ENCODE measurements around the gene NSUN7. TPM values are rescaled to one million over a fixed set of nuclear protein-coding genes. Genes with fewer than 3 reads are reported as not detected.
"Not testable (repeated sequence)": the region's sequence is repeated elsewhere in the genome, so short reads cannot be mapped to it uniquely, and the experiment has no call there.

The NSUN7 gene
- total RNA-seq, 1 donor, result 0.73 TPM

GRCh38 chr4:40763228-40763716, 13.5 kb downstream of the NSUN7 start:
- Histone ChIP-seq H3K4me1 (ENCODE audit: insufficient read depth, low read length) (no peaks in the 10 kb centered on the region), H3K4me3 (ENCODE audit: low read length) (no peak overlapping the region), H3K27me3 (ENCODE audit: insufficient read depth, low read length) (no peaks in the 10 kb centered on the region), H3K9me3 (ENCODE audit: low read depth, low read length) (no peaks in the 10 kb centered on the region)

GRCh38 chr4:40769266-40769665, 19.5 kb downstream of the NSUN7 start:
- H3K9me3 ChIP-seq (ENCODE audit: low read depth, low read length), result no peaks in the 10 kb centered on the region
- no peaks in the 10 kb centered on the region for H3K27me3 ChIP-seq (ENCODE audit: insufficient read depth, low read length)
- H3K4me3 ChIP-seq (ENCODE audit: low read length), result no peak overlapping the region
- H3K4me1 ChIP-seq (ENCODE audit: insufficient read depth, low read length), result no peaks in the 10 kb centered on the region

- H3K4me3 ChIP-seq (ENCODE audit: low read length), result no peak overlapping the region
- no peaks in the 10 kb centered on the region for H3K4me1 ChIP-seq (ENCODE audit: insufficient read depth, low read length)
- H3K27me3 ChIP-seq (ENCODE audit: insufficient read depth, low read length), result no peaks in the 10 kb centered on the region
- no peaks in the 10 kb centered on the region for H3K9me3 ChIP-seq (ENCODE audit: low read depth, low read length)
Observed at GRCh38 chr4:40778090-40778489, 28.3 kb downstream of the NSUN7 start.

- Histone ChIP-seq H3K9me3 (ENCODE audit: low read depth, low read length) (no peaks in the 10 kb centered on the region), H3K4me1 (ENCODE audit: insufficient read depth, low read length) (no peaks in the 10 kb centered on the region), H3K27me3 (ENCODE audit: insufficient read depth, low read length) (no peaks in the 10 kb centered on the region), H3K4me3 (ENCODE audit: low read length) (no peak overlapping the region)
Observed at GRCh38 chr4:40782876-40783275, 33.1 kb downstream of the NSUN7 start.

- Histone ChIP-seq H3K4me1 (ENCODE audit: insufficient read depth, low read length) (peaks cover 11% of the 10 kb centered on the region), H3K27me3 (ENCODE audit: insufficient read depth, low read length) (no peaks in the 10 kb centered on the region), H3K9me3 (ENCODE audit: low read depth, low read length) (no peaks in the 10 kb centered on the region), H3K4me3 (ENCODE audit: low read length) (no peak overlapping the region)
Observed at GRCh38 chr4:40785727-40786126, 36.0 kb downstream of the NSUN7 start.

- Histone ChIP-seq H3K9me3 (ENCODE audit: low read depth, low read length) (no peaks in the 10 kb centered on the region), H3K27me3 (ENCODE audit: insufficient read depth, low read length) (no peaks in the 10 kb centered on the region), H3K4me3 (ENCODE audit: low read length) (no peak overlapping the region), H3K4me1 (ENCODE audit: insufficient read depth, low read length) (peaks cover 11% of the 10 kb centered on the region)
Observed at GRCh38 chr4:40788331-40788730, 38.6 kb downstream of the NSUN7 start.

- H3K4me3 ChIP-seq (ENCODE audit: low read length), result no peak overlapping the region
- H3K27me3 ChIP-seq (ENCODE audit: insufficient read depth, low read length), result no peaks in the 10 kb centered on the region
- no peaks in the 10 kb centered on the region for H3K9me3 ChIP-seq (ENCODE audit: low read depth, low read length)
- peaks cover 11% of the 10 kb centered on the region for H3K4me1 ChIP-seq (ENCODE audit: insufficient read depth, low read length)
Observed at GRCh38 chr4:40789031-40789430, 39.3 kb downstream of the NSUN7 start.

GRCh38 chr4:40789771-40790170, 40.0 kb downstream of the NSUN7 start:
- Histone ChIP-seq H3K4me3 (ENCODE audit: low read length) (no peak overlapping the region), H3K9me3 (ENCODE audit: low read depth, low read length) (no peaks in the 10 kb centered on the region), H3K4me1 (ENCODE audit: insufficient read depth, low read length) (peaks cover 11% of the 10 kb centered on the region), H3K27me3 (ENCODE audit: insufficient read depth, low read length) (no peaks in the 10 kb centered on the region)

- H3K4me3 ChIP-seq (ENCODE audit: low read length), result no peak overlapping the region
- H3K9me3 ChIP-seq (ENCODE audit: low read depth, low read length), result no peaks in the 10 kb centered on the region
- no peaks in the 10 kb centered on the region for H3K27me3 ChIP-seq (ENCODE audit: insufficient read depth, low read length)
- peaks cover 12% of the 10 kb centered on the region for H3K4me1 ChIP-seq (ENCODE audit: insufficient read depth, low read length)
Observed at GRCh38 chr4:40800064-40800463, 50.3 kb downstream of the NSUN7 start.

GRCh38 chr4:40804598-40804997, 54.8 kb downstream of the NSUN7 start:
- Histone ChIP-seq H3K9me3 (ENCODE audit: low read depth, low read length) (no peaks in the 10 kb centered on the region), H3K4me1 (ENCODE audit: insufficient read depth, low read length) (peaks cover 28% of the 10 kb centered on the region)

GRCh38 chr4:40808926-40809457, 59.2 kb downstream of the NSUN7 start:
- no peak overlapping the region for H3K4me3 ChIP-seq (ENCODE audit: low read length)
- H3K9me3 ChIP-seq (ENCODE audit: low read depth, low read length), result no peaks in the 10 kb centered on the region
- no peaks in the 10 kb centered on the region for H3K27me3 ChIP-seq (ENCODE audit: insufficient read depth, low read length)
- peaks cover 36% of the 10 kb centered on the region for H3K4me1 ChIP-seq (ENCODE audit: insufficient read depth, low read length)

More at GRCh38 chr4:40804598-40804997, 54.8 kb downstream of the NSUN7 start:
- H3K4me3 ChIP-seq (ENCODE audit: low read length), result no peak overlapping the region
- no peaks in the 10 kb centered on the region for H3K27me3 ChIP-seq (ENCODE audit: insufficient read depth, low read length)

GRCh38 chr4:40811956-40812355, 62.2 kb downstream of the NSUN7 start:
- Histone ChIP-seq H3K9me3 (ENCODE audit: low read depth, low read length) (no peaks in the 10 kb centered on the region), H3K4me3 (ENCODE audit: low read length) (no peak overlapping the region), H3K27me3 (ENCODE audit: insufficient read depth, low read length) (no peaks in the 10 kb centered on the region), H3K4me1 (ENCODE audit: insufficient read depth, low read length) (peaks cover 26% of the 10 kb centered on the region)

GRCh38 chr4:40812386-40812785, 62.6 kb downstream of the NSUN7 start:
- H3K9me3 ChIP-seq (ENCODE audit: low read depth, low read length), result no peaks in the 10 kb centered on the region
- H3K4me3 ChIP-seq (ENCODE audit: low read length), result no peak overlapping the region
- peaks cover 24% of the 10 kb centered on the region for H3K4me1 ChIP-seq (ENCODE audit: insufficient read depth, low read length)
- no peaks in the 10 kb centered on the region for H3K27me3 ChIP-seq (ENCODE audit: insufficient read depth, low read length)

GRCh38 chr4:40812856-40813255, 63.1 kb downstream of the NSUN7 start:
- no peaks in the 10 kb centered on the region for H3K9me3 ChIP-seq (ENCODE audit: low read depth, low read length)
- H3K4me1 ChIP-seq (ENCODE audit: insufficient read depth, low read length), result peaks cover 19% of the 10 kb centered on the region
- H3K27me3 ChIP-seq (ENCODE audit: insufficient read depth, low read length), result no peaks in the 10 kb centered on the region
- no peak overlapping the region for H3K4me3 ChIP-seq (ENCODE audit: low read length)

GRCh38 chr4:40817157-40817556, 67.4 kb downstream of the NSUN7 start:
- H3K27me3 ChIP-seq (ENCODE audit: insufficient read depth, low read length); H3K4me1 ChIP-seq (ENCODE audit: insufficient read depth, low read length); H3K9me3 ChIP-seq (ENCODE audit: low read depth, low read length); H3K4me3 ChIP-seq (ENCODE audit: low read length): not testable (repeated sequence)

GRCh38 chr4:40820101-40820500, 70.3 kb downstream of the NSUN7 start:
- no peak overlapping the region for H3K4me3 ChIP-seq (ENCODE audit: low read length)
- H3K9me3 ChIP-seq (ENCODE audit: low read depth, low read length), result no peaks in the 10 kb centered on the region
- no peaks in the 10 kb centered on the region for H3K27me3 ChIP-seq (ENCODE audit: insufficient read depth, low read length)
- H3K4me1 ChIP-seq (ENCODE audit: insufficient read depth, low read length), result no peaks in the 10 kb centered on the region

Measured in mononuclear cell (primary cell).